Activated T-cell treated with anti-CD3 and anti-CD28 coated beads for 4 hours (primary cell): ENCODE data around the gene INTS15.
"Not testable (repeated sequence)": the region's sequence is repeated elsewhere in the genome, so short reads cannot be mapped to it uniquely, and the experiment has no call there.

Experiments
- DNase-seq: peaks from one replicate; pipeline ENCODE4 v3.0.0-alpha.2; 2020

Gene INTS15

GRCh38 chr7:6577369-6578113, 12.3 kb upstream of the INTS15 start, which contains the start of gene ZDHHC4:
TSS of gene ZDHHC4 (plus strand) at chr7:6577454. CDS start at chr7:6580562, 3,108 bp downstream.
- peak; percentile 81 for DNase-seq

- no peak for DNase-seq
These were observed 11.4 kb upstream of the INTS15 start for GRCh38 chr7:6578114-6579084.

- DNase-seq: no peak
These were observed 10.4 kb upstream of the INTS15 start for GRCh38 chr7:6579446-6579845.

- DNase-seq: not testable (repeated sequence)
These were observed 3.9 kb upstream of the INTS15 start for GRCh38 chr7:6585746-6586432.

GRCh38 chr7:6588566-6588965, 1.3 kb upstream of the INTS15 start:
- no peak for DNase-seq

GRCh38 chr7:6589151-6589828, 531 bp upstream of the INTS15 start:
- no peak for DNase-seq

- DNase-seq: no peak
These were observed 857 bp downstream of the INTS15 start for GRCh38 chr7:6590645-6591110.

- no peak for DNase-seq
These were observed 10.3 kb downstream of the INTS15 start for GRCh38 chr7:6600093-6600492.

- DNase-seq: no peak
These were observed 14.6 kb downstream of the INTS15 start for GRCh38 chr7:6604458-6604857.

GRCh38 chr7:6606866-6607583, 17.2 kb downstream of the INTS15 start:
- DNase-seq: no peak

- no peak for DNase-seq
These were observed 17.8 kb downstream of the INTS15 start for GRCh38 chr7:6607651-6608051.

- no peak for DNase-seq
These were observed 18.3 kb downstream of the INTS15 start for GRCh38 chr7:6608081-6608480.

GRCh38 chr7:6608794-6609193, 19.0 kb downstream of the INTS15 start:
- DNase-seq: no peak

GRCh38 chr7:6612819-6613218, 23.0 kb downstream of the INTS15 start:
- no peak for DNase-seq

GRCh38 chr7:6613706-6614105, 23.9 kb downstream of the INTS15 start:
- DNase-seq: no peak

GRCh38 chr7:6614953-6615722, 25.3 kb downstream of the INTS15 start, which contains the start of gene ZNF853:
TSS of gene ZNF853 (plus strand) at chr7:6615610. CDS start at chr7:6616175, 565 bp downstream.
- no peak for DNase-seq

GRCh38 chr7:6615723-6616555, 26.1 kb downstream of the INTS15 start:
- no peak for DNase-seq

- DNase-seq: no peak
These were observed 27.2 kb downstream of the INTS15 start for GRCh38 chr7:6616854-6617643.

GRCh38 chr7:6618621-6619020, 28.8 kb downstream of the INTS15 start:
- DNase-seq: no peak
